Stimulated activated CD8-positive, alpha-beta memory T cell treated with anti-CD3 and anti-CD28 coated beads, Interleukin-7, amount 100 ng/mL, for 4 hours (primary cell): ENCODE measurements around the gene SUSD2.
"Not testable (repeated sequence)": the region's sequence is repeated elsewhere in the genome, so short reads cannot be mapped to it uniquely, and the experiment has no call there.

Source experiments
- DNase-seq, 2 donors: peaks; one replicate each; pipeline ENCODE4 v3.0.0-alpha.2; 2020; ENCODE audit warnings: low read depth in 2 of 2

Gene SUSD2

DNA sequence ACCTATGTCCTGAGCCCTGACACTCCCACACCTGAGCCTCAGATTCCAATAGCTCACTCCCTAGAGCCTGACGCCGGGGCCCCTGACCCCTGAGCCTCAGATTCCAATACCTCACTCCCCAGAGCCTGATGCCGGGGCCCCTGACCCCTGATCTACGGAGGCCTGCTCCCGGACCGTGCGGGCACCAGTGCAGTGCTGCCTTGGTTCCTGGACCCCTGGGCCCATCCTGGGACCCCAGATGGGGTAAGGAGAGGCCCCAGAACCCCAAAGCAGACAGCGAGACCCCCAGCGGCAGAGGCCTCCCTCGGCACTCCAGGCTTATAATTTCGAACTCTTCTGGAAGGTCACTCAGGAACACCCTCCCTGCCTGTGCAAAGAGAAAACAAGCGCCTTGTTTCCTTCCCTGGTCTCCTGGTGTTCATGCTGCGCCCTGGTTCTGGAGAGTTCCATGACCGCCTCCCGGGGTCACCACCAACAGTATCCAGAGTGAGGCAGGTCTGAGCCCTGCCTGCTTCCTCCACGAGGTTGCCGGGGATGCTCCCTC lies 7.5 kb downstream of the SUSD2 start:
- no peak for DNase-seq

DNA sequence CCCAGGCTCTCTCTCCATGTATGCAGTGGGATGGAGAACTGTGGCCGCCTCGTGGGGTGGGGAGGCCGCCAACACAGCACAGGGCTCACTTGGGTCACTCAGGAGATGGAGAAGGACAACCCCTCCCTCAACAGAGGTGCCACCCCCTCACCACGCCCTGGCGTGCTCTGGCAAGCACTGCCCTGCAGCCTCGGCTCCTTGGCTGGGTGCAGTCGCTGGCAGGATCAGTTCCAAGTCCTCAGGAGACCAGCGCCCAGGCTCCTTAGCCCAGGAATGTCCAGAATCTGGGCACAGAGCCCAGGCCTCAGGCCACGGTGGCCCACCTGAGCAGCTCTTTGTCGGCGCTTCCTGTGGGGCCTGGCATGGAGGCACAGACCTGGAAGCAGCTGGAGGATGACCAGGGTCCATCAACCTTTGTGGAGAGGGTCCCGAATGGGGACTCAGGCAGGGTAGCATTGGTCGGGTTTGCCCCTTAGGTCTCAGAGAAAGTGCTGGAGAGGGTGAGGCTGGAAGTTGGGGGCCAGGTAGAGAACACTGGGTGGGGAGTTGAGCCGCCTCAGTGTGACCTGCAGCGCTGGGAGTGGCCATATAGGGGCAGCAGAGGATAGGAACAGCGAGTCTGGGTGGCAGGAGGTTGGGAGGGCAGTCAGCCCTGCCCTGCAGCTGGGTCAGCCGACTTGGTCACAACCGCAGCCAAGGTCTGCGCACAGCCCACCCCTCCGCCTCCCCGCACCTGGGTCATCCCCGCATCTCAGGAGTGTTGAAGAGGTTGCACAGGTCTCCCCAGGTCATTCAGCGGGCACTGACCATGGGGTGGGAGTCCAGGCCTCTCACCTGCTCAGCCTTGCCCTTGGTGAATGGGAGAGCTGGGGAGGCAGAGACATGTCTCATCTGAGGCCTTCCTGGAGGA lies 8.2 kb downstream of the SUSD2 start:
- no peak for DNase-seq

DNA sequence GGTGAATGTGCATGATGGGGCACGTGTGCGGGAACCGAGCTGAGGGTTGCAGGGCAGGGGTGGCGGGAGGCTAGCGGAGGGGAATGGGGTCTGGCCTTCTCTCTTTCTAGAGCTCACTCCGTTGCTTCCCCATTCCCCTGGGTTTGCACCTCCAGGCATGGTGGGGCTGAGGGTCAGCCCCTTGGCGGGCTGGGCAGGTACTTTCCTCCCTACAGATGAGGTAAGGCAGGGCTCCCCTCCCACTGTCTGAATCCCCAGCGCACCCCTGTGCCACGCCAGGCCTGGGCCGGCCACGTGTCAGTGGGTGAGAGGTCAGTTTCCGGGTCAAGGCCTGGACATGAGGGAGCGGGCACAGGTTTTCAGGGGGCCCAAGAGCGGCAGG lies 8.9 kb downstream of the SUSD2 start:
- no peak for DNase-seq

DNA sequence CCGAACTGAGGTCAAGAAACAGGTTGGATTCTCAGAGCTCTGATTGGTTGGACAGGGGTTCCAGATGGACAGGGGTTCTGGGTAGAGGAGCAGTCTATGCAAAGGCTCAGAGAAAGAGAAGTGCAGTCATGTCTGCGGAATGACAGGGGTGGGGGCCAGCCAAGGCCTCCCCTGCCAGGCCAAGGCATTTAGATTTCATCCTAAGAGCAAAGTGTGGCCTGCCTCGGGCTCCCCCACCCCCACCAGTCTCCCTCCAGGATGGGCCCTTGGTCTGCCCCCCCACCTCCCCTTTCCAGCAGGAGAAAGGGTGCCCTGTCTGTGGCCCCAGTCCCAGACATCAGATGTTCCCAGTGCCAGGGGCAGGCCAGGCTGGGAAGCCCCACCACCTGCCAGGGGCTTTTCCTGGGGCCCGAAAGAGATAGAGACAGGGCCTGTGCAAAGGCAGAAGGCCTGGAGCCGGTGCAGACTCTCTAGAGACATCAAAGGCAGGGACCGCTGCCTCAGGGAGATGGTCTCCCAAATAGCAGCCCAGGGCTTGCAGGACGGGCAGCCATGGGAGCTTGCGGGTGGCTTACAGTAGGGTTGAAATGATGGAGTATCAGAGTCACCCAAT lies 9.4 kb downstream of the SUSD2 start:
- DNase-seq: no peak

DNA sequence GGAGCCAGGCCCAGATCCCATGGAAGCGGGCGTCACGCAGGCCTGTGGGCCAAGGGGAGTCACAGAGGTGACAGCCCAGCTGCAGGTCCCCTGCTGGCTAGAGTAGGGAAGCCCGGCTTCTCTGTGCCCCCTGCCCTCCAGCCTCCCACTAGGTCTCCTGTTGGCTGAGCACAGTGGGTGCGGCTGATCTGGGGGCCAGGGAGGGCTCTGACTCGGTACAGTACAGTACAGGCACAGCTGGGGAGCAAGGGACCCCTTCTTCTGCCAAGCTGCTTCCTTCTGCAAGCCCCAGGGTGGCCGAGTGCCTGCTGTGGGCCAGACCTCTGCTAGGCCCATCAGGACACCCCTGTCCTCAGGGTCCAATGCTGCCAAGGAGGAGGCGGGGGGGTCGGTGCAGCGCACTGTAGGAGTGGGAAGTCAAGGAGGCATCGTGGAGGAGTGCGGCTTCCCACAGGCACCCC lies 10.1 kb downstream of the SUSD2 start:
- no peak for DNase-seq

DNA sequence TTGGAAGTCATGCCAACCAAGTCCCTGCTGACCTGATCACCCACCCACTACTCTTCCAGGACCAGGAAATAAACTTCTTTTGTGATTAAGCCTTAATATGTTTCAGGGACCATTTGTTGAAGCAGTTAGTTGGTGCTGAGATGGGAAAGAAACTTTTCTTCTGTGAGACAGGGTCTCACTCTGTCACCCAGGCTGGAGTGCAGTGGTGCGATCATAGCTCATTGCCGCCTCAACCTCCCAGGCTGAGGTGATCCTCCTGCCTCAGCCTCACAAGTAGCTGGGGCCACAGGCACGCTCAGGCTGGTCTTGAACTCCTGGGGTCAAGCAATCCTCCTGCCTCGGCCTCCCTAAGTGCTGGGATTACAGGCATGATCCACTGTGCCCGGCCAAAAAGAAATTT lies 10.6 kb downstream of the SUSD2 start:
- no peak for DNase-seq

DNA sequence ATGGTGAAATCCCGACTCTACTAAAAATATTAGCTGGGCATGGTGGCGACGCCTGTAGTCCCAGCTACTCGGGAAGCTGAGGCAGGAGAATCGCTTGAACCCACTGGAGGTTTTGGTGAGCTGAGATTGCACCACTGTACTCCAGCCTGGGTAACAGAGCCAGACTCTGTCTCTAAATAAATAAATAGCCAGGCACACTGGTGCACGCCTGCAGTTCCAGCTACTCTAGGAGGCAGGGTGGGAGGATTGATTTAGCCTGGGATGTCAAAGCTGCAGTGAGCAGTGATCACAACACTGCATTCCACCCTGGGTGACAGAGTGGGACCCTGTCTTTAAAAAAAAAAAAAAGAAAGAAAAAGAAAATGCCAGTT lies 17.4 kb downstream of the SUSD2 start:
- no peak for DNase-seq

DNA sequence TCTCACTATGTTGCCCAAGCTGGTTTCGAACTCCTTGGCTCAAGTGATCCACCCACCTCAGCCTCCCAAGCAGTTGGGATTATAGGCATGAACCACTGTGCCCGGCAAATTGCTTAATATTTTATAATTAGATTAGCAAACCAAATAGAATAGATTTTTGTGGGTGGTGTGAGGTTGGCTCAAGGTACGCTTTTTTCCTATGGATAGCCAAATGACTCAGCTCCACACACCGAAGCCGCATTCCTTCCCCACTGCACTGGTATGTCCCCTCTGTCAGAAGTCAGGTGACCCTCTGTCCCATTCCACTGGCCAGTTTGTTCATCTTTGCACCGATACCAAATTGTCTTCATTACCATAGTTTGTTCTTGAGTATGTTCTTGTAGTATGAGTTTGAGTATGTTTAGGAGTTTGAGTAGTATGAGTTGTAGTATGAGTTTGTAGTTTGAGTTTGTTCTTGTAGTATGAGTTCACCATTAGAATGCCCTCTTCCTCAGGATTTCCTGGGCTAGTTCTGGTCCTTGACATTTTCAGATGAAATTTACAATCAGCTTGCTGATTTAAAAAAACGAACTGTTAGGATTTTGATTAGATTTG lies 19.4 kb downstream of the SUSD2 start:
- no peak for DNase-seq

DNA sequence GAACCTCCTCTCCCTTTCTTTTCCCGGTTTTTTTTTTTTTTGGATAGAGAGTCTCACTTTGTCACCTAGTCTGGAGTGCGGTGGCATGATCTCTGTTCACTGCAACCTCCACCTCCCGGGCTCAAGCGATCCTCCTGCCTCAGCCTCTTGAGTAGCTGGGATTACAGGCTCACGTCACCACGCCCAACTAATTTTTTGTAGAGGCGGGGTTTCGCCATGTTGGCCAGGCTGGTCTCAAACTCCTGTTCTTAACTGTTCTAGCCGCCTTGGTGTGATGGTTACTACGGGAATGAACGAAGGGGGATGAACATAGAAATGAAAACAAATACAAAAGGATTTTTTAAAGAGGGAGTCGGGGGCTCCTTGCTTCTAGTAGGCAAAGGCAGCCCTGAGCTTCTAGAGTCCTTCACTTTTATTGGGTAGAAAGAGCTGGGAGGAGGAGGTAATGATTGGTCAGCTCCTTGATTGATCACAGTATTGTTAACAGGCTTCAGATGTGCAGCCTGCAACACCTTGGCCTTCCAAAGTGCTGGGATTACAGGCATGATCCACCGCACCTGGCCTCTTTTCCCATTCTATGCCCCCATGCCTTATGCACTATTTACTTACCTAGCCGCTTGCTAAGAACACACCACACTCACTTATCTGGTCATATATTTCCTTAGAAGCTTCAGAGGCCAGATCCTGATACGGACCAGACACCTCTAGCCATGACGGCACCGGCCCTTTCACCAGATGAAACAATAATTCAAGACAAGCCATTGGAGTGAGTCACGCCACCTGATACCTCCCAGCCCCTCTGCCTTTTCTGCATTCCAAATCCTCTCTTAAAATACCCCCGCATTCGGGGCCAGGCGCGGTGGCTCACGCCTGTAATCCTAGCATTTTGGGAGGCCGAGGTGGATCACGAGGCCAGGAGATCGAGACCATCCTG lies 20.7 kb downstream of the SUSD2 start:
- DNase-seq: no peak

DNA sequence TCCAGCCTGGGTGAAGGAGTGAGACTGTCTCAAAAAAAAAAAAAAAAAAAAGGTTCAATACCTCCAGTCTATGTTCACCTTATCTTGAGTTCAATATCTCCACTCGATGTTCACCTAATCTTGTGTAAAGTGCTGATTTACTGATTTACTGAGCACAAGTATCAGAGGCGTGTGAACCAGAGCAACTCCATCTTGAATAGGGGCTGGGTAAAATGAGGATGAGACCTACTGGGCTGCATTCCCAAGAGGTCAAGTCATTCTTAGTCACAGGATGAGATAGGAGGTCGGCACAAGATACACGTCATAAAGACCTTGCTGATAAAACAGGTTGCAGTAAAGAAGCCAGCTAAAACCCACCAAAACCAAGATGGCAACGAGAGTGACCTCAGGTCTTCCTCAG lies 22.6 kb downstream of the SUSD2 start:
- not testable (repeated sequence) for DNase-seq

DNA sequence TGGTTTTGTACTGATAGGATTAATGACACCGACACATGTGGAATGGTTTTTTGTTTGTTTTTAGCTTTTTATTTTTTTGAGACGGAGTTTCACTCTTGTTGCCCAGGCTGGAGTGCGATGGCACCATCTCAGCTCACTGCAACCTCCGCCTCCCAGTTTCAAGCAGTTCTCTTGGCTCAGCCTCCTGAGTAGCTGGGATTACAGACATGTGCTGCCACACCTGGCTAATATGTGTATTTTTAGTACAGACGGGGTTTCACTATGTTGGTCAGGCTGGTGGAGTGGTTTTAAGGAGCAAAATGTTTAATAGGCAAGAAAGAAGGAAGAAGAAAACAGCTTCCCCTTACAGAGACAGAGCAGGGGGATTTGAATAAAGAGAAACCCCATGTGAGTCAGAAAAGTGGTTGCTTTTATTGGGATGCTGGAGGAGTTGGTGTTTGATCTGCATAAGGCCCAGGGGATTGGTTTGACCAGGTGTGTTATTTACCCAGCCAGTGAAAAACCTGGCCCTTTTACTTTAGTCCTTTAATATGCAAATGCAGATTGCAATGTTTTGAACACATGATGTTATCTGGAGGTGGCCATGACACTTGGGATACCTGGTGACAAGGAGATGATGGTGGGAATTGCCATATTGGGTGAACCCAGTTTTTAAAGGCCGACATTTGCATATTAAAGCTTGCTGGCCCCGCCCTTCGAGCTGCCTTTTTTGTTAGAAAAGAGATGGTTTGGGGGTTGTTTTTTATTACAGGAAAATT lies 24.3 kb downstream of the SUSD2 start:
- no peak for DNase-seq

DNA sequence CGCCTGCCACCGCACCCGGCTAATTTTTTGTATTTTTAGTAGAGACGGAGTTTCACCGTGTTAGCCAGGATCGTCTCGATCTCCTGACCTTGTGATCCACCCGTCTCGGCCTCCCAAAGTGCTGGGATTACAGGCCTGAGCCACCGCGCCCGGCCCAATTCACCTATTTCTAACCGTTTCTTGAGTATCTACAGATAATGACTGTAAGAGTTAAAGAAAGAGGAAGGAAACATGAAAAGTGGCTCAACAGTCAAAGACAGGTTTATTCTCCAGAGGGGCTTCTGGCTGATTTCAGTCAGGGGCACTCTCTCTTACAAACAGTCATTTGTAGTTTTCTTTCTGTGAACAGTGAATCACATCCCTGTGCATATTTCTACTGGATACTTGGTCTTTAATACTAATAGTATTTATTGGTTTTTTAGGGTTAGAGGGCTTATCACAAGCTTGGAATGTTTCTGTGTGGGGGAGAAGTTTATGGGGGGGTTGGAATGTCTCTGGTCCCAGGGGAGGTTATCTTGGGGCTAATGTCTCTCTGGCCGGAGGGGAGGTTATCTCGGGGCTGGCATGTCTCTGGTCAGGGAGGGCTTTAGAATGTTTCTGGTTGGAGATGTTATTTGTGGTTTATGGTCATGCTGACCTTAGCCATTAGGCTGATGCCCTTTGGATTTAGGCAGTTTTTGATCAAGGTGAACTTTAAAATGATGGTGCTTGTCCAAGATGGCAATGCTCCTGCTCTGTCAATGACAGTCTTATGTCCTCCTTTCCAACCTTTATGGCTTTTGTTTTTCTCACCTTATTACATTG lies 25.4 kb downstream of the SUSD2 start:
- DNase-seq: not testable (repeated sequence)

DNA sequence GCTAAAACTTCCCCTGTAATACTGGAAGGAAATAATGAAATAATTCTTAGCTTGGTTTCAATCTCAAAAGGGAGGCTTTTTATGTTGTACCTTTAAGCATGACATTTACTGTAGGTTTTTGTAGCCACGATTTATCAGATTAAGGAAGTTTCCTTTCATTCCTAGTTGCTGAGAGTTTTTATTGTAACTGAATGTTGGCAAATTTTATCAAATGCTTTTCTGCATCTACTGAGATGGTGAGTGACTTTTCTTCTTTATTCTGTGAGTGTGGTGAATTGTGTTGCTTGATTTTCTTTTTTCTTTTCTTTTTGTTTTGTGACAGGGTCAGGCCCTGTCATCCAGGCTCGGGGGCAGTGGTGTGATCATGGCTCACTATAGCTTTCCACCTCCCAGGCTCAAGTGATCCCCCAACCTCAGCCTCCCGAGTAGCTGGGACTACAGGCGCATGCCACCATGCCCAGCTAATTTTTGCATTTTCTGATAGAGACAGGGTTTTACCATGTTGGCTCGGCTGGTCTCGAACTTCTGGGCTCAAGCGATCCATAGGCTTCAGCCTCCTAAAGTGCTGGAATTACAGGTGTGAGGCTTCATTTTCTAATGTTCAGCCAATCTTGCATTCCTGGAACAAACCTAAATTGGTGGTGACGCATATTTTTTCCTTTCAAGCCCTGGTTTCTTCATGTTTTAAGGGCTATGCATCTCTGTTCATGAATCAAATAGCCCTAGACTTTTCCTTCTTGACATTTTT lies 26.2 kb downstream of the SUSD2 start:
- DNase-seq: no peak

DNA sequence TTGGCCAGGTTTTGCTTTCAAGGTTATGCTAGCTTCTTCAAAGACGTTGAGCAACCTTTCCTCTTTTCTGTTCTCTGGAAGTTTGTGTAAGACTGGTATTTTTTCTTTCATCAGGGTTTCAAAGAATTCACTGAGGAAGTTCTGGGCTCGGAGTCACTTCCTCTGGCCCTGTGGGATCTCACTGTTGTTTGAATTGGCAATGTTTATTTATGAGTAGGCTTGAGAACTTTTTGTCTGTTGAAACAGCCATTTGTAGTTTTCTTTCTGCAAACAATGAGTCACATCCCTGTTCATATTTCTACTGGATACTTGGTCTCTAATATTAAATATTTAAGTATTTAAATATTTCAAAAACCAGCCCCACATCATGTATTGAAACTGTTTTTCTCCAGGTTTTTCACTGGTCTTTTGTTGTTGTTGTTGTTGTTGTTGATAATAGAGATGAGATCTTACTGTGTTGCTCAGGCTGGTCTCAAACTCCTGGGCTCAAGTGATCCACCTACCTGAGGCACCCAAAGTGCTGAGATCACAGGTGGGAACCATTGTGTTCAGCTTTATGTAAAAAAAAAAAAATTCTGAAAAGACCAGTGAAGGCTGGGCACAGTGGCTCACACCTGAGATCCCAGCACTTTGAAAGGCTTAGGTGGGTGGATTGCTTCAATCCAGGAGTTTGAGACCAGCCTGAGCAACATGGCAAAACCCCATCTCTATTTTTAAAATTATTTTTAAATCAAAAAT lies 26.9 kb downstream of the SUSD2 start:
- DNase-seq: no peak

DNA sequence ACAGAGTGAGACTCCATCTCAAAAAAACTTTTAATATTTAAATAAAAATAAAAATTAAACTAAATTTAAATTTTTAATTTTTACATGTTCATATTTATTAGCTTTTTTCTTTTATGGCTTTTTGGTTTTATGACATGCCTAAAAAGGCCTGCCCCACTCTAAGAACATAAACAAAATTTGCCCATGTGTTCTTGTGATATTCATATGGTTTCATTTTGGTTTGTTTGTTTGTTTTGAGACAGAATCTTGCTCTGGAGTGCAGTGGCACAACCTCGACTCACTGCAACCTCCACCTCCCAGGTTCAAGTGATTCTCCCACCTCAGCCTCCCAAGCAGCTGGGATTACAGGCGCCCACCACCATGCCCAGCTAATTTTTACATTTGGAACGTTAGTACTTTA lies 27.7 kb downstream of the SUSD2 start:
- DNase-seq: no peak

DNA sequence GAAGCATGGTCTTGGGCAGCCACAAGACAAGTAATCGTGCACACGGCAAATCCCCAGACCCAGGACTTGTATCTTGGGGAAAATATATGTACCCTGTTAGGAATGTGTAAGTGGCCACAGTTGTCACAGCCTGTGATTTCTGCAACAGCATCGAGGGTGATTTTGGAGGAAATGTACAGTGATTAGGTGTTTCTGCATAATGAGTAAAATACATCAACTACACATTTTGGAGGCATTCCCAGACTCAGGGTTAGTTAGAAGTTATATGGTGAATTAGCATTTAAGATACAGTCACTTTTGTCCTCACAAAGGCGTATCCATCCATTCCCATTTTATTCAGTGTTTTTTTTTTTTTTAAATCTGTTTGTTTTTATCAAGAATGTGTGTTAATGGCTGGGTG lies 28.4 kb downstream of the SUSD2 start:
- DNase-seq: no peak

DNA sequence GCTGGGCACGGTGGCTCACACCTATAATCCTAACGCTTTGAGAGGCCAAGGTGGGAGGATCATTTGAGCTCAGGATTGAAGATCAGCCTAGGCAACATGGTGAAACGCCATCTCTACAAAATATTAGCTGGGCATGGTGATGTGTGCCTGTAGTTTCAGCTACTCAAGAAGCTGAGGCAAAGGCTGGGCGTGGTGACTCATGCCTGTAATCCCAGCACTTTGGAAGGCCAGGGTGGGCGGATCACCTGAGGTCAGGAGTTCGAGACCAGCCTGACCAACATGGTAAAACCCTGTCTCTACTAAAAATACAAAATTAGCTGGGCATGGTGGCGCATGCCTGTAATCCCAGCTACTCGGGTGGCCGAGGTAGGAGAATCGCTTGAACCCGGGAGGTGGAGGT lies 29.1 kb downstream of the SUSD2 start:
- DNase-seq: not testable (repeated sequence)

DNA sequence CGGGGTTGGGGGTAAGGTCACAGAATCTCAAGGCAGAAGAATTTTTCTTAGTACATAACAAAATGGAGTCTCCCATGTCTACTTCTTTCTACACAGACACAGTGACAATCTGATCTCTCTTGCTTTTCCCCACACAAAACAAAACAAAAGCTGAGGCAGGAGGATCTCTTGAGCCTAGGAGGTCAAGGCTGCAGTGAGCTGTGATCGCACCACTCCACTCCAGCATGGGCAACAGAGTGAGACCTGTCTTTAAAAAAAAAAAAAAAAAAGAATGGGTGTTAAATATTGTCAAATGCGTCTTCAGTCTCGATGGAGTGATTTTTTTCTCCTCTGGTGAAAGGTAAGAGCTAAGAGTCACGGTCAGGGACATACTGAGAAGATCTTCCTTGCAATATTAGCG lies 30.4 kb downstream of the SUSD2 start:
- DNase-seq: not testable (repeated sequence)

DNA sequence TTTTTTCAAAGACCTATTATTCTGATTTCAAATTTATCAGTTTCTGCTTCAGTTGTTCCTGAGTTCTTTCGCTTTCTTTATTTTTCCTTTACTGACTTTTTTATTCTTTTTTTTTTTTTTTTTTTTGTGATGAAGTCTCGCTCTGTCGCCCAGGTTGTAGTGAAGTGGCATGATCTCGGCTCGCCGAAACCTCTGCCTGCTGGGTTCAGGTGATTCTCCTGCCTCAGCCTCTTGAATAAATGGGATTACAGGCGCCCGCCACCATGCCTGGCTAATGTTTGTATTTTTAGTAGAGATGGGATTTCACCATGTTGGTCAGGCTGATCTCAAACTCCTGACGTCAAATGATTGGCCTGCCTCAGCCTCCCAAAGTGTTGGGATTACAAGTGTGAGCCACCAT lies 31.8 kb downstream of the SUSD2 start:
- not testable (repeated sequence) for DNase-seq
